GM21447 (cell line): Measurements from ENCODE around the gene FAM181A.

ENCODE experiments used
- ATAC-seq: cut with Tn5 transposase; IDR thresholded peaks from one replicate; pipeline ENCODE4 v1.9.1; 2021; ENCODE audit not compliant: unreplicated experiment

FAM181A gene

DNA sequence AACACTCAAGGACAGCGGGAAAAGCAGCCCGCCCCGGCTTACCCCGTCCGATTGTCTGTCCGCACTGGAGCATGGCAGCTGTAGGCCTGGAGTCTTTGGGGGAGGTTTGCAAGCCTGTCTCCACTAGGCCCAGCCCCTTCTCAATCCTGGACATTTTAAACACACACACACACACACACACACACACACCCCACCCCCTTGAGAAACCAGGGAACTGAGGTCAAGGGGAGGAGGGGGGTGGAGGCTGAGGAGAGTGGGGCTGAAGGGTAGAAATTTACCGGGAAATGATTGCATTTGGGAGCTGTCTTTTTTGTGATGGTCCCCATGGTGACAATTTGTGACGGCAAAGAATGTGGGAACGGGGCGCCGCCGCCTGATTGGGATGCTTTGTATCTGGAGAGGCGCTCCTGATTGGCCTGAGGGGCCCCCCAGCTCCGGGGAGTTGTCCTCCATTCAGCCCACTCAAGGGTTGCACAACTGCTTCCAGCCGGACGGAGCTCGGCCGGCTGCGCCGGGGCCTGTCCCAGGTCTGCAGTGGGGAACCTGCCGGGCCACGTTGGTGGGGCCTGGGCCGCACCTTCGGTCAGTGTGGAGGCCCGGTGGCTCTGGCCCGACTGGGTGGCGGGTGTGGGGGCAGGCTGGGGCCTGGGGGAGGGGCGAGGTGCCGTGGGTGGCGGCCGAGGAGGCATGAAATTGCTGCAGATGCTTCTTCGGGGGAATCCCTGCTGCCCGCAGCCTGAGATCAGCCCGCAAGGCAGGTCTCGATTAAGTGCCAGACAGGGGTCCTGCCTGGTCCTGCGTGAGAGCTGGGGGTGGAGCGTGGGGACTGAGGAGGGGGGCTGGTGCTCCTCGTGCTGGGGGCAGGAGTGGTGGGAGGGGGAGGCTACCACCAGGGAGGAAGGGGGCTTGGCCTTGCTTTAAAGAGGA lies at the start of gene FAM181A:
Gene FAM181A (plus strand): TSS at position 472 of the 927 bp plus-strand sequence. CDS start 942 bp downstream, outside the sequence.
- ATAC-seq = no peak

DNA sequence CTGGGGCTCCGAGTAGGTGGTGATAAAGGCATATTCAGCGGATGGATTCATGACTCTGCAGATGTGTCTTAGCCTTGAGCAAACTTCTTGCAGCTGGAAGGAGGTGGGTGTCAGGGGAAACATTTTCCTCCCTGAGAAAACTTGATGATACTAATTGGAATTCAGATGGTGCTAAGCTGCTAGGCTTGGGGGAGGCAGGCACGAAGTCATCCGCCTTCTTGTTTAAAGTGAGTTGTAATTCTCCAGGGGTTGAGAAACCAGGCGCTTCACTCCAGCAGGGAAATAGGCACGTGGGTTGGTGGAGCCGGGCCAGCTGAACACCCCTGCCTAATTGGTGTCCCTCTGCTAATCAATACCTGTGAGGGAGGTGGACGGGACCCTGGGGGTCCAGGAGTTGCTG lies 48.9 kb upstream of the FAM181A start:
- ATAC-seq = no peak

DNA sequence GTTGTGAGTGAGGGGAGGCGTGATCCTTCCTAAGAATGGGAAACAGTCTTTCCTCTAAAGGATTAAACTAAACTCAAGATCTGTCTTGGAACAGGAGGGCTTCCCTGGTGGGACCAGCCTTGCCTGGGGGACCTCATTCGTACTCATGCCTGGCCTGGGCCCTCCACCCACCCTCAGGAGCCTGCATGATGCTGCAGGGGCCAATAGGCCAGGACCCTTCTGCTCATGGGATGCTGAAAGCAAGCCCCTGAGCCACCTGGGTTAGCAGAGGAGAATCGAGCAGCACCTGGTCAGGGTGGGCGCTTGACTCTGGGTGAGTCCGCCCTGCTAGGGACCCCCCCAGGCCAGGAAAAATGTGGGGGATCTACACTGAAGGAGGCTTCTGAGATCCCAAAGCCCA lies 48.3 kb upstream of the FAM181A start:
- no peak for ATAC-seq

DNA sequence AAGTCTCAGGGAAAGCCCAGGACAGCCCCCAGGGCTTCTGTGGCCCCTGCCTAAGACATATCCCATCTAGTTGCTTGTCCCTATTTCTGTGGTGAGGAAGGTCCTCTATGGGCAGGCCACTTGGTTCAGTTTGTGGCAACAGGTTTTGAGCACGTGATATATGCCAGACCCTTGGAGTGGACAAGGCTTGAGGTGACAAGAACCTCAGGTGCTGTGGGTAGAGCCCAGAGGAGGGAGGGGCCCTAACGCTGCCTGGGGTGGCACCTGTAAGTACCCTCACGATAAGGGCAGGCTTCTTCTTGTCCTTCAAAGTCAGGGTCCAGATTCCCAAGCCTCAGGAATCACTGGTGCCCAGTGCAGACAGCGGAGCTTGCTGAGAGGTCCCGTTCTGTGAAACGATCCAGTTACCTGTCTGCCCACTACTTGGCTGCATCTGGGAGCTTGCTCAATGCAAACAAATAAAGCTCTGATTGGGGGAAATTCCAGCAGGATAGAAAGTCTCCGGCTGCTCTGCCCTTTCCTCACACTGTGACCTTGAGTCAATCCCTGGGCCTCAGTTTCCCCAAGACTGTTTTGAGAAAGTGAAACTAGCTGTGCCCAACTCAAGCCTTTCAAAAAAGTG lies 47.7 kb upstream of the FAM181A start:
- ATAC-seq = no peak

DNA sequence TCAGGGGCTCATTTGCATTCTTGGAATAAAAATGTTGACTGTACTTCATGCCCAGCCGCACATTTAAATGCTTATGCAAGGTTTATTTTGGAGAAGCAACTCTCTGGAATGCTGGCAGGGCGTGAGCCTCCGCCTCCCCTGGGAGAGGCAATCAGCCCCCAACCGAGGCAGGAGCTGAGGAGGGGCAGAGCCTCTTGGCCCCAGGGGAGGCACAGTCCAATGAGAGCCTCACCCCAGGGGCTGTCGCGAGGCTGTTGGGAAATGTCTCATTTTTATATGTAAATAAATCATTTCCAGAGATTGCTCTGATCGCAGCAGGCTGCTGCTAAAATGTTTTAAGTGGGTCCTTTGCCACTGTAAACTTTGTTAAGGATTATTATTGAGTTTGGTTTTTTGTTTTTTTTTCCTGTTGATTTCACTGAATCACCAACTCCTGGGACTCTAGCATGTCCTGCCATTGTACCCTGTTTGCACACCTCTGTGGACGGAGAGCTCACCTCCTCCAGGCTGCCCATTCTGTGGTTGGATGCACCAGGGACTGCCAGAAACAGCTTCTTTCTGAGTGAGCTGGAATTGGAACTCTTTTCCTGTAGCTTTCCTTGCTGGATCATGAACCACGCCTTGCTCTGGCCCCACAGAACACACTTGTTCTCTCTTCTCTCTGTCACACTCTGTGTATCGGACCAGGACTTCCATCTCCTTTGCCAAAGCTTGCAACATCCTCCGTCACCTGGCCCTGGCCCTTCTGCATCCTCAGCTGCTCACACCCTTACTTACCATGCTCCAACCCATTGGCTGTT lies 46.9 kb upstream of the FAM181A start:
- no peak for ATAC-seq

DNA sequence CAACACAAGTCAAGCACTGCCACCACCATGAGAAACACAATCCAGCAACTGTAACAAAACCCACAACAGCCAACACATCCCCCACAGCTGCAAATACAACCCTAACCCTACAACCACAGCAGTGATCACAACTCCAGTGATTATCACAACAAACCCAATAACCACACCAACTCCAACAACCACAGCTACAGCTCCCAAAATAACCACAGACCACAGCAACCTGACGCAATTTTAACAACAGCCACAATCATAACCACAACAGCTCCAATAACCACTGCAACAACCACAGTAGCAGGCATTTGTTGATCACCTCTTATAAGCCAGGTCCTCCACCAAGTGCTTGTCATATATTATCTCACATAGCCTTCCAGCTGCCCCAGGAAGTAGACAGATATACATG lies 42.2 kb upstream of the FAM181A start:
- ATAC-seq = no peak

DNA sequence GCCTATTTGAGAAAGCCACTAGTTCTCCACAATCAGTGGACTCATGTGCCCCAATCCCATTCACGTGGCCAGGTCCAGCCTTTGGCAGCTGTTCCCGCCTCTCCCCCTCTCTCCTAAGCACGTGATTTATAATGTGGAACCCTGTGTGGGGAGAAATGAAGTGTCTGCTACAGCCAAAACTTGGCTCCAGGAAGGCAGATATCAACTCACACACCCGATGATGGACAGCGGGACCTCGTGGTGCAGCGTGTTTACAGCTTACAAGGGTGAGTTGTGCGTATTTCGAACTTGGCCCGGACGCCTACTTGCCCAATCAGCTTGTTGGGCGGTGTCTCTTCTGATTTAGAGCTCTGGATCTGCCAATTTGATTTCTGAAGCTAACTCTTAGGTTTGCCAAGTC lies 38.1 kb upstream of the FAM181A start:
- ATAC-seq = no peak

DNA sequence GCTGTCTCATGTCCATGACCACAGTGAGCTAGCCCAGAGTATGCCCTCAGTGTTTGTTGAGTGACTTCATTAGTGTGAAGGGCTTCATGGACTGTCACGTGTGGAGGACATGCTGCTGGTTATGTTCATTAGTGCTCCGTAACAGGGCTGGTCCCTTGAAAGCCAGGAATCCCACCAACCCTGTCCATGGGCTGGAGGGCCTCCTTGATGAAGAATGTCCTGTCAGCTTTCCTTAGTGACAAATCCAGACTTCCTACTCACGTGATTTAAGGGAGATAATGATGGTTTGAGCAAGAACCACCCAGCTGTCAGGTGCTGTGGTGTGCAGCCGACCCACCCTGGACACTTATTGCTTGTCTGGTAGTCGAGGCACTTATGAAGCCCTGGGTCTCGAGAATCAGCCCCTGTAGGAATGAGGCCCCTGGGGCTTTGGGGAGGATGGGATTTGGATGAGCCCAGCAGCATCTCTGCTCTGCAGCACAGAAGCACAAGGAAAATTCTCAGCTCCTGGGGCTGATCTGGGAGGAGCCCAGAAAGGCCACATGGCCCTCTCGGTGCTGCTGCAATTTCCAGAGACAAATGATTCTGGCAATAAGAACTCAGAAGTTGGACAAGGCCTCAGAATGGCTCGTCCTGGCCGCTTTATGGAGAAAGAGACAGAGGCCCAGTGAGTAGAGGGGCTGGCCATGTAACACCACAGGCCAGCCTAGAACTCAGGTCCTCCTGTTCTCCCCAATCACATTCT lies 37.2 kb upstream of the FAM181A start:
- no peak for ATAC-seq

DNA sequence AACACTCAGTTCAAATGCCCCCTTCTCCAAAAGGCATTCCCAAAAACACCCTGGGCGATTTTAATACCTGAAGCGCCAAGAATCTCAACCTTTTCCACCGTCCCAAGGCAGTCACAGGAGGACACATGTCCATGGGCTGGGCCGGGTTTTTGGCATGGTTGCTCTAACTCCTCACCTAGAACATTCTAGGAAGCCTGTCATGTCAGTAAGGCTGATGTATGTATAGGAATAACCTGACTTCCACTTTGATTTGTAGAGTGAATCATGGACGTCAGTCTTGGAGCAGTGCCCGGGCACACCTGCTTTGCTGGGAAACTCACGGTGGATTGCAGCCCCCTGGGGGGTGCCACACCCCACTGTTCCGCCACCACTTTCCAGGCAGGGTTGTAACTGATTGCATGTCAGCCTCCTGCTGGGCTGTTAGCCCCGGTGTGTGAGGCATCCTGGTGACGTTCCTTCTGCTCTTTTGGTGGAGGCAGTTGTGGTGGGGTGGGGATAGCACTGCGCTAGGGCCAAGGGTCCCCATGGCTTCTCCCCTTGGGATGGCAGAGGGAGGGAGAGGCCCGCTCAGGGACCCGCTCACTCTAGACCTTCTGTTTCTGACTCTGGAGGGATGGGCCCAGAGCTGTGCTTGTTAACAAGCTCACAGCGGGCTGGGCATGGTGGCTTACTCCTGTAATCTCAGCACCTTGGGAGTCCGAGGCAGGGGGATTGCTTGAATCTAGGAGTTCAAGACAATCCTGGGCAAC lies 35.2 kb upstream of the FAM181A start:
- no peak for ATAC-seq

DNA sequence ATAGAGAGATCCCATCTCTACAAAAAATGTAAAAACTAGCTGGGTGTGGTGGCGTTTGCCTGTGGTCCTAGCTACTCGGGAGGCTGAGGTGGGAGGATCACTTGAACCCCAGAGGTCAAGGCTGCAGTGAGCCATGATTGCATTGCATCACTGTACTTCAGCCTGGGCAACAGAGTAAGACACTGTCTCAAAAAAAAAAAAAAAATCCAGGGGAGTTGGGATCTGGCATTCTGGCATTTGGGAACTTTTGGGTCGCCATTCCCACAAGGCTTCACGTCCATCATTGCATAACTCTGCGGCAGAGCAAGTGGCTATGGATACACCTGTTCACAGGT lies 34.7 kb upstream of the FAM181A start:
- ATAC-seq = no peak

DNA sequence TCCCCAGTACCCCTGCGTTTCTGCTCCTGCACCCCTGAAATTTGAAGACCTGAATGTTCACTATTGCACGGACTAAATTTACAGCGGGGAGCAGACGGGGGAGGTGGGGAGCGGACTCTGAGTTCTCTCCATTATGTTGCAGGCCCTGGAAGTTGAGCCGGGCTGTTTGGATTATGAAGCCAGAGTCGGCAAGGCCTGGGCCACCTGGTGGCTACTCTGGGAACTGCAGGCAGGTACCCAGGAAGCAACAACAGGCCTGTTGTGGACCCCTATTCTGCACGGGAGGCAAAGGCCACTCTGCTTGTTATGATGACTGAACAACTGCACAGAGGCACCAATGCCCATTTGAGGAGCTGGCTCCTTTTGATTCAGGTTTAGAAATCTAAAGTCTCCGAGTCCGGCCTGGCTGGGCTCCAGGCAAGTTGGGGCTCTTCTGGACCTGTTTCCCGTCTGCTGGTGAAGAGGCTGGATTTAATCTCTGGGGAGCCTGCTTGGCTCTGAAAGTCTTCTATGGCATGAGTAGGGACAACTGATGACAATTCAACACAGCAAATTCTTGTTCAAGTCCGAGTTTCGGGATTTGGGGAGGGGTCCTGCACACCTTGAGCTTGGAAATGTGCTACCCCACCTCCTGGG lies 34.1 kb upstream of the FAM181A start:
- ATAC-seq = no peak

DNA sequence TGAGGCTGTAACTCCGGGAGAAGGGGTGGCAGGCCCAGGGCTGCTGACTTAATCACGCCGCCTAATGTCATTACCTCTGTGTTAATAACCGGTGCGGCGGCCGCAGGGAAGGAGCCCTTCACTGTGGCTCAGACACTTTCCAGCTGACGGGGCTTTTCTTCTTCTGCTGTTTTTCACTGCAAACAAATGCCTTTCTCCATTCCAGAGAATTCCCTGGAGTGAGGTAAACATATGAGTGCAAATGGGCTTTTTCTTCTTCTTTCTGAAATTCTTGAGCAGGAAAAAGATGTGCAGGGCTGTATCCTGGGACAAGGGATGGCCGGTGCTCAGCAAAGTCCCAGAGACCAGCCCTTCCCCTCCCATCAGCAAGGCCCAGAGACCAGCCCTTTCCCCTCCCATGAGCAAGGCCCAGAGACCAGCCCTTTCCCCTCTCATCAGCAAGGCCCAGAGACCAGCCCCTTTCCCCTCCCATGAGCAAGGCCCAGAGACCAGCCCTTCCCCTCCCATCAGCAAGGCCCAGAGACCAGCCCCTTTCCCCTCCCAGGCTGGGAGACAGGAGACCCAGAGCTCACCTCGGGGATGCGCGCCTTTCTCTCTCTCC lies 33.4 kb upstream of the FAM181A start:
- ATAC-seq = no peak

DNA sequence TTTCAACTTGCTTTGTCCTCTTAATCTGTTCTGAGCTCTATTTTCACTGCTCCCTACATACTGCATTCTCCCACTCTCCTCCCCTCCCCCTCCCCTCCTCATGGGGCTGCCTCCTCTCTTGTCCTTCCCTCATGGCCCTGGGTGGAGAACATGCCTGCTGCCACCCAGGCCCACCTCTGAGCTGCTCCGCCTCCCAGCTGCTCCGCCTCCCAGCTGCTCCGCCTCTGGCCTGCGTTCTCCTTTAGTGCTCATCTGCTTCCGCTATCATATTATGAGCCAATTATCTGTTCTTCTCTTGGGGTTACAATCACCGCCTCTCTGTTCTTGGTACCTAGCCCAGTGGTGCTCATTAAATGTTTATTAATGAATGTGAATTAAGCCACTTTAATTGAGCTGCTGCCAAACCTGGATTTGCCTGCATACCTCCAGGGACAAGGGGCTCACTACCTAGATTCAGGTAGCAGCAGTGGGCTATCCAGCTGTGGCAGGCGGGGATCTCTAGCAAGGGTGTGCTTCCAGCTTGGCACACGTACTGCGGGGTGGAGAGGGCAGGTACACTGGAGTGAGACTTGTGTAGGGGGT lies 32.0 kb upstream of the FAM181A start:
- no peak for ATAC-seq

DNA sequence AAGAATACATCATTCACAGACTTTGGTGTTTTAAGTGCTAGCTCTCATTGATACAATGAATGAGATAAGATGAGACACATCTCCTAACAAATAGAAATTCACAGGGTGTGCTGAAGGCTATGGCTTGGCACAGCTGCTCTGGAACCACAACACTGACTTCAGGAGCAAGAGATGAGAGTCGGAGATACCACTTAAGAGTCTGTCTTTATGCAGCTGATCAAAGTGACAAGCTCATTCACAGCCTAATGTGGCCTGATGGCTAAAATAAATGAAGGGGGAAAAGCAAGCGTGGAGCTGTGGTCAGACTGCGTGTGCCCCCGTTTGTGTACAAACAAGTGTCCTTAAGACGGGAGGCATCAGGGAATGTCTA lies 29.7 kb upstream of the FAM181A start:
- ATAC-seq = no peak

DNA sequence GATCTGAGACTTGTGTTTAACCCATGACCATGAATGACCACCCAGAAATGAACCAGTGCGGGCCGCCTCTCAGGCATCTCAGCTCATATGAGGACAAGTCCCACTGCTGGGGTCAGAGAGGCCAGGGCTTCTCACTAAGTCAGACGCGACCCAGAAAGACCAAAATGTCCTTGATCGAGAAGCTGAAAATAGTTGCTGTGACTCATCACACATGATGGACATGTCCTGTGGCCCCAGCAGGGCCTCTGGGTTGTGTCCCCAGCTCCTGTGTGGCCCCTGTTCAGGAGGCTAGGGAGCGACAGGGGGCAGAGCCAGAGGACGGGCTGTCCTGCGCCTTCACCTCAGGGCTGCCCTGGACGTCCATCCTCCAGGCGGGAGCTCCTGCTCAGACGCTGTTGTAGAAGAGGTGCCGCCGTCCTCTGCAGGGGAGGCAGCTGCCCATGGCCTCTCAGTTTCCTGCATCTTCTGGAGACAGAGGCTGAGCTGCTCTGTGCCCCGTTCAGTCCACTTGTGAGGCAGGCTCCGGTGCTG lies 29.0 kb upstream of the FAM181A start:
- ATAC-seq = no peak

DNA sequence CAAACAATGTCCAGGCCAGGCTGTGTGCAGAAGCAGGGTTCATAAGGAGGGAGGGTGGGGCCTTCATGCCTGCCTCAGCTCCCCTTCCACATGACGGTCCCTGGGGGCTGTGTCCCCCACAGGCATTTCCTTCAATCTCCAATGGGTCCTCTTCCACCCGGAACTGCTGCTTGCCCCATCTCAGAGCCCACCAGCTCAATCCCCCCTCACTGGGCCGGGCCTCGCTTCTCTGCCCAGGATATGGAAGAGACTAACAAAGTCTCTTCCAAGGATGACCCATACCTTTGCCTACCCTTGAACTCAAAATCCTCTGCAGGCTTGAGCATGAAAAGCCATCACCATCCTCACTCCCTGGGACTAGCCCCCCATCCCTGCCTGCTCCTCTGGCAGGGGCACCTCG lies 28.4 kb upstream of the FAM181A start:
- ATAC-seq = no peak

DNA sequence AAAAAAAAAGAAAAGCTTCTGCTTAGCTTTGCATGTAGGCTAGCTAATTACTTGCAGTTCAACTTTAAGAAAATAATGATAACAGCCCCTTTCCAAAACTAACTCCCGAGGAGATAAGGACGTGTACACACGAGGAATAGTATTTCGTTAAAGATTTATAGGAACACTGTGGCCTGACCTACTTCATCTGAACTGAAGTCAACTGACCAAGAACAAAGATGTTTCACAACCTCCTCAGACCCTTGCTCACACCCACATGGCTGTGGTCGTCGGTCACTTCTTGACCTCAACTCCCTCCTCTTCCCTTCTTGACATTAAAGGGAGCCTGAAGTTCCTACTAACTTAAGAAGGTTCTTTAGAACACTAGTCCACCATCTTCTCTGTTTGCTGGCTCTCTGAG lies 25.3 kb upstream of the FAM181A start:
- no peak for ATAC-seq

DNA sequence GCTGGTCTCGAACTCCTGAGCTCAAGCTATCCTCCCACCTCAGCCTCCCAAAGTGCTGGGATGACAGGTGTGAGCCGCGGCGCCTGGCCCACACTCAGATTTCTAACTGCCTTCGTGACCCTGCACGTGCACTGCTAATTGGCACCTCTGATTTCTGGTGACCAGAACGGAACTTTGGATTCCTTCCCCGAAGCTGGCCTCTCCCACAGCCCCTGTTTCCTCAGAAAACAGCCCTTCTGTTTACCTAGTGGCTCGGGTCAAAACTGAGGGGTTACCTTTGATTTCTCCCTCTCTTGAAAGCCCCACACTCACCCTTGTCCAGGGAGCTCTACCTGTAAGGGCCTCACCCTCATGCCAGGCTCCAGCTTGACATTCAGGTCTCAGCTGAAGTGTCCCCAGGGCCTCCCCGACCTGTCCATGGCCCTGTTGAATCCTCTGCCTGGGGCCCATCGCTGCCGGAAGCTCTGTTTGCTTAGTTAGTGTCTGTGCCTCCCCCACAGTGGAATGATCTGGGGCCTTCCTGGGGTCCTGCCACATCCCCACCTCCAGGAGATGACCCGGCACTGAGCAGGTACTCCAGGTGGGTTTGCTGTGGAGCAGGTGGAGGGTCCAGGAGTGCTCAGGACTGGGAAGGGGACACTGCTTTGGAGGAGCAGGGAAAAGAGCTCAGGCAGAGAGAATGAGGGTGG lies 24.4 kb upstream of the FAM181A start:
- ATAC-seq = no peak
